SJCRH30 (cell line): ENCODE results near the gene MMAA. TPM values are rescaled to one million over a fixed set of nuclear protein-coding genes. Genes with fewer than 3 reads are reported as not detected.

Source experiments
- total RNA-seq: library from RNA; depleted of rRNA; stranded (reverse); fragments of >200 nt; shearing (Covaris generic); gene quantifications from 2 replicates; pipeline ENCODE4 v1.2.3, GENCODE V29; 2014; rRNA removed

MMAA gene
- total RNA-seq, 1 experiment from 2014 or later = 3.6 TPM

Other genes starting within 250 kb of the MMAA start
- gene SMAD1, start 137.5 kb upstream of the MMAA start, total RNA-seq = 19.5 and 28.9 TPM in 2 replicates
- gene C4orf51, start 60.8 kb downstream of the MMAA start, total RNA-seq = not detected in 2 replicates